GM18502 (cell line): Measurements from ENCODE around the gene SAMD4A.

Source experiments
- ATAC-seq: cut with Tn5 transposase; IDR thresholded peaks from one replicate; pipeline ENCODE4 v1.9.1; 2021; ENCODE audit warnings: mild to moderate bottlenecking; ENCODE audit not compliant: unreplicated experiment, poor library complexity

The SAMD4A gene

GRCh38 chr14:54840336-54840735, 273.4 kb downstream of the SAMD4A start:
- ATAC-seq = no peak

- ATAC-seq = no peak
Measured at GRCh38 chr14:54840798-54841197, 273.9 kb downstream of the SAMD4A start.
